HG03439 (cell line): ENCODE measurements around the gene PADI1.

Source experiments
- ATAC-seq: cut with Tn5 transposase; IDR thresholded peaks from one replicate; pipeline ENCODE4 v1.9.1; 2021; ENCODE audit warnings: mild to moderate bottlenecking, moderate library complexity; ENCODE audit not compliant: unreplicated experiment

Gene PADI1

GRCh38 chr1:17270891-17271765 is 66.2 kb downstream of the PADI1 start:
- ATAC-seq = no peak

- ATAC-seq = no peak
Measured at GRCh38 chr1:17272066-17272465, 67.1 kb downstream of the PADI1 start.

- no peak for ATAC-seq
Measured at GRCh38 chr1:17272646-17273045, 67.7 kb downstream of the PADI1 start.

- no peak for ATAC-seq
Measured at GRCh38 chr1:17273096-17273495, 68.2 kb downstream of the PADI1 start.

- ATAC-seq = no peak
Measured at GRCh38 chr1:17274186-17275170, 69.5 kb downstream of the PADI1 start.

- ATAC-seq = no peak
Measured at GRCh38 chr1:17276568-17276967, 71.6 kb downstream of the PADI1 start.

GRCh38 chr1:17277511-17278159 is 72.7 kb downstream of the PADI1 start:
- ATAC-seq = no peak

GRCh38 chr1:17278996-17279830 is 74.3 kb downstream of the PADI1 start:
- no peak for ATAC-seq

- ATAC-seq = no peak
Measured at GRCh38 chr1:17280436-17280835, 75.5 kb downstream of the PADI1 start.

- no peak for ATAC-seq
Measured at GRCh38 chr1:17280894-17281293, 76.0 kb downstream of the PADI1 start.

- ATAC-seq = no peak
Measured at GRCh38 chr1:17281775-17282181, 76.8 kb downstream of the PADI1 start.

- ATAC-seq = no peak
Measured at GRCh38 chr1:17282836-17283235, 77.9 kb downstream of the PADI1 start.

- no peak for ATAC-seq
Measured at GRCh38 chr1:17286646-17287045, 81.7 kb downstream of the PADI1 start.

- ATAC-seq = no peak
Measured at GRCh38 chr1:17287130-17287776, 82.3 kb downstream of the PADI1 start.

- ATAC-seq = no peak
Measured at GRCh38 chr1:17289721-17290120, 84.8 kb downstream of the PADI1 start.

GRCh38 chr1:17290553-17290952 is 85.6 kb downstream of the PADI1 start:
- no peak for ATAC-seq

GRCh38 chr1:17292299-17293160 is 87.6 kb downstream of the PADI1 start:
- no peak for ATAC-seq

- no peak for ATAC-seq
Measured at GRCh38 chr1:17293681-17294425, 88.9 kb downstream of the PADI1 start.
